ENCODE results near the gene NPTX2. TPM values are rescaled to one million over a fixed set of nuclear protein-coding genes. Genes with fewer than 3 reads are reported as not detected.
"Not testable (repeated sequence)": the region's sequence is repeated elsewhere in the genome, so short reads cannot be mapped to it uniquely, and the experiment has no call there.

The NPTX2 gene, protein sequence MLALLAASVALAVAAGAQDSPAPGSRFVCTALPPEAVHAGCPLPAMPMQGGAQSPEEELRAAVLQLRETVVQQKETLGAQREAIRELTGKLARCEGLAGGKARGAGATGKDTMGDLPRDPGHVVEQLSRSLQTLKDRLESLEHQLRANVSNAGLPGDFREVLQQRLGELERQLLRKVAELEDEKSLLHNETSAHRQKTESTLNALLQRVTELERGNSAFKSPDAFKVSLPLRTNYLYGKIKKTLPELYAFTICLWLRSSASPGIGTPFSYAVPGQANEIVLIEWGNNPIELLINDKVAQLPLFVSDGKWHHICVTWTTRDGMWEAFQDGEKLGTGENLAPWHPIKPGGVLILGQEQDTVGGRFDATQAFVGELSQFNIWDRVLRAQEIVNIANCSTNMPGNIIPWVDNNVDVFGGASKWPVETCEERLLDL
- not detected in 2 replicates for total RNA-seq (2014; rRNA removed; shearing (Covaris generic))
- not detected in 2 replicates for polyA plus RNA-seq (2015; cell fraction: cytosol; rRNA removed)
- polyA plus RNA-seq (2015; cell fraction: nucleus; rRNA removed) = not detected in 2 replicates

DNA sequence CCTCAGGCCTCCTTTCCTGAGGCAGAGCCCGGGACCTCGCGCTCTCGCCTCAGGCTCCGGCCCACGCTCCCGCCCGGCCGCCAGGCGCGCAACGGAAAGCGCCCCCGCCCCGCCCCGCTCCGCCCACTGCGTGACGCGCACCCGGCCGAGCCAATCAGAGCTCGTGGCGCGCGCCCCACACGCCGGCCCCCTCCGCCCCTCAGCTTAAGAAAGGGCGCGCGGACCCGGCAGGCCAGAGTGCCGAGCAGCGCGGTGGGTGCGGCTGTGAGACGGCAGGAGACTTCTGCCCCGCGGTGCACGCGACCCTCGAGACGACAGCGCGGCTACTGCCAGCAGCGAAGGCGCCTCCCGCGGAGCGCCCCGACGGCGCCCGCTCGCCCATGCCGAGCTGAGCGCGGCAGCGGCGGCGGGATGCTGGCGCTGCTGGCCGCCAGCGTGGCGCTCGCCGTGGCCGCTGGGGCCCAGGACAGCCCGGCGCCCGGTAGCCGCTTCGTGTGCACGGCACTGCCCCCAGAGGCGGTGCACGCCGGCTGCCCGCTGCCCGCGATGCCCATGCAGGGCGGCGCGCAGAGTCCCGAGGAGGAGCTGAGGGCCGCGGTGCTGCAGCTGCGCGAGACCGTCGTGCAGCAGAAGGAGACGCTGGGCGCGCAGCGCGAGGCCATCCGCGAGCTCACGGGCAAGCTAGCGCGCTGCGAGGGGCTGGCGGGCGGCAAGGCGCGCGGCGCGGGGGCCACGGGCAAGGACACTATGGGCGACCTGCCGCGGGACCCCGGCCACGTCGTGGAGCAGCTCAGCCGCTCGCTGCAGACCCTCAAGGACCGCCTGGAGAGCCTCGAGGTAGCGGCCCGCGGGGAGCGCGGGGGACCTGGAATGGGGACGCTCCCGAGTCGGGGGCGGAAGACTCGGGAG lies at the start of gene NPTX2:
NPTX2 (plus strand) TSS at position 235 of the 909 bp plus-strand sequence; CDS start at position 412, 177 bp downstream.
- no peak for DNase-seq (ENCODE audit: low read depth)

DNA sequence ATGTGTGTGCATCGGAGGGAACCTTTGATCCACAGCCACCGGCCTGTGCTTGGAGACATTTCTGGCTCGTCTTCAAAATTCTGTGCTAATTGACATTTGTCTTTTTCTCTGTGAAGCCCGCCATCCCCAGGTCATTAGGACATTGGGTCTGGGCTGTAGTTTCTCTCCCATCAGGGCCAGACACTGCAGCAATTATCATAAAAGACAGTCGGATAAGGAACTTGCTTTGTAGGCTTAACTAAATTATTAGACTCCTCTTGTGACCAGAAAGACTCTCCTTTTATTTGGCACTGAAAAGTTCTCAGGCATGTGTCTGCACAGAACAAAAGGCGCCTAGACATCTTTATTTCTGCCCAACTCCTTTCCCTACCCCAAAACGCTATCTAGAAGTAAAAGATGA lies 49.1 kb upstream of the NPTX2 start:
- no peak for DNase-seq (ENCODE audit: low read depth)

DNA sequence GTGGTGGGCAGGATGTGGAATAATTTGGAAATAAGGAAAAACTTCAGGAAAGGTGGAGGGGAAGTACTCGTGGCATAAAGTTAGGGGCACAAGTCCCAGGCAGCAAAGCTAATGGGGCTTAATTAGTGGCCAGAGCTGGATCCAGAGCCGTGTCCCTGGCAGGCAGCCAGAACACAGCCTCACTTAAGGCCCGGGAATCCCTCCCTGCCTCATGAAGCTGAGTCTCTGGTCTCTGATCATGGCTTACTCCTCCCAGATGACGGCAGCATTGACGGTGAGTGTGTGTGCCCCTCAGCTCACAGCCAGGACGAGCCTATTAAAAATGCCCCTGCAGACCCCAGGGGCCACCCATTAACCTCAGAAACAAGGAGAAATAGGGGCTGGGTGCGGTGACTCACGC lies 48.2 kb upstream of the NPTX2 start:
- no peak for DNase-seq (ENCODE audit: low read depth)

DNA sequence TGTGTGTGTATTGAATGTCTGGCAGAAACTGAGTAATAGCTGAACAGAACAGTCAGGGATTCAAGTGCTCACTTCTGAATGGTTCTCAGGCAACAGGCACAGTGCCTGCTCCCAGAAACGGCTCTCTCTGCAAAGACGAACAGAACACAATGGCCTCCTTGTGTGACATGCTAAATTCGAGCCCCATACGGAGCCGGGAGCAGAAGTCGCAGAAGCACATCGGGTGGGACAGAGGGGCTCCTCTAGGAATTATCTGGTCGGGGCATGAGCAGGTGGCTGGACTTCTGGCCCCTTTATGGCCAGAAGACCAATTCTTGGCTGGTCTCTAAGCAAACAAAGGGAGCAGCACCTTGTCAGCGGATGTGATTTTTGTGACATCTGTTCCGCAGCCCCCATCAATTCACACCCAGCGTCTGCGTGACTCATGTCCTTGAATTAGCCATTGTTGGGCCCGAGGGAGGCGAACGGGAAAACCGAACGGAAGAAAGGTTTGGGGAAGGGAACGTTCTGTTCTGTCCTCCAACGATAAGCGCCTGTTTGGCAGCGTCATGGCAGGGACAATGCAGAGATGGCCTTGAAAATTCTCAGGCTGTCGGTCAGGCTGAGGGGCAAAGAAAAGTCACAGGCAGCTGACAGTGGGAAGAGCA lies 47.3 kb upstream of the NPTX2 start:
- DNase-seq (ENCODE audit: low read depth) = peak; percentile 43

DNA sequence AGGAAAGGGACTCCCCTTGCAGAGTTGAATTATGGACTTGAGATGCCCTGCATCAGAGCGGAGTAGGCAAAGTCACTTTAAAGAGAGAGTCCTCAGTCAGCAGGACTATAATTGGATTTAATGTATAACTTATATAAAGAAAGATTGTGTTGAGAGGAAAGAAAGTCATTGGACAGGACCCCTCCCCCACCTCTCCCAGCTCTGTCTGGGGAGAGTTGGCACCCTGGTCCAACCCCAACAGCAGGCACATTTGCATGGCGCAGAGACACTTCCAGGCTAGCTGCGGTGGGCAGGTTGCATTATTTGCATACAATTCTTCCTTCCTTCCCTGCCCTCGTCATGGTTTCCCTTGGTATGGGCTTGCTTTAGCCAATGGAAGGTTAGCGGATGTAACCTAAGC lies 46.1 kb upstream of the NPTX2 start:
- DNase-seq (ENCODE audit: low read depth) = no peak

DNA sequence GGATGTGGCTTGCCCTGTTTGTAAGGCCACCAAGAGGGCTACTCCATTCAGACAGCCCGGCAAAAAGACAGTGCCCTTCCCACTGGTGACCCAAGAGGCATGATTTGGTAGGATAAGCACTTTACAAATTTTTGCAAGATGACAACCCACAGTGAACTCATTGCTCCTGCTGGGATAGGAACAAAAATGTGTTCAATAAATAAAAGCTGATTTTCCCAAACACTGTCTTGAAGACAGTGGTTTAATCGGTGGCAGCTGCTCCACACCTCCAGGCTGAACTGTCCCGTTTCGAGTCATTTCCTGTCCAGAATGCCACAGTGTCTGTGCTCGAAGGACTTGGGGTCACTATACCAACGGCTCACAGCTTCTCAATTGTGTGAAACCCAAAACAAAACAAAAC lies 45.1 kb upstream of the NPTX2 start:
- no peak for DNase-seq (ENCODE audit: low read depth)

DNA sequence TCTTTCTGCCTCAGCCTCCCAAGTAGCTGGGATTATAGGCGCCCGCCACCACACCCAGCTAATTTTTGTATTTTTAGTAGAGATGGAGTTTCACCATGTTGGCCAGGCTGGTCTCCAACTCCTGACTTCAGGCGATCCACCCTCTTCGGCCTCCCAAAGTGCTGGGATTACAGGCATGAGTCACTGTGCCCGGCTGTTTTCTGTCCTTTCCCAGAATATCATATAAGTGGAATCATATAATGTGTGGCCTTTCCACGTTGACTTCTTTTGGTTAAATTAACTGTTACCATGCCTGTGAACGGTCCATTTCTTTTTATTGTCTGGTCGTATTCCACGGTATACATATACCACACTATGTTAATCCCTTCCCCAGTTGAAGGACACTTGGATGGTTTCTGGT lies 44.4 kb upstream of the NPTX2 start:
- DNase-seq (ENCODE audit: low read depth) = not testable (repeated sequence)

DNA sequence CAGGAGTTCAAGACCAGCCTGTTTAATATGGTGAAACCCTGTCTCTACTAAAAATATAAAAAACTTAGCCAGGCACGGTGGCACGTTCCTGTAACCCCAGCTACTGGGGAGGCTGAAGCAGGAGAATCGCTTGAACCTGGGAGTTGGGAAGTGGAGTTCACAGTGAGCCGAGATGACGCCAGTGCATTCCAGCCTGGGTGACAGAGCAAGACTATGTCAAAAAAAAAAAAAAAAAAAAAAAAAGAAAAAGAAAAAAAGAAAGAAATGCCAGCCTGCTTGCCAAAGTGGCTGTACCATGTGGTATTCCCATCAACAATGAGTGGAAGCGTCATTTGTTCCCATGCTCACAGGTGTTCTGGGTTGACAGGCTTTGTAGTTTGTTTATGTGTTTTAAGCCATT lies 43.3 kb upstream of the NPTX2 start:
- DNase-seq (ENCODE audit: low read depth) = no peak

DNA sequence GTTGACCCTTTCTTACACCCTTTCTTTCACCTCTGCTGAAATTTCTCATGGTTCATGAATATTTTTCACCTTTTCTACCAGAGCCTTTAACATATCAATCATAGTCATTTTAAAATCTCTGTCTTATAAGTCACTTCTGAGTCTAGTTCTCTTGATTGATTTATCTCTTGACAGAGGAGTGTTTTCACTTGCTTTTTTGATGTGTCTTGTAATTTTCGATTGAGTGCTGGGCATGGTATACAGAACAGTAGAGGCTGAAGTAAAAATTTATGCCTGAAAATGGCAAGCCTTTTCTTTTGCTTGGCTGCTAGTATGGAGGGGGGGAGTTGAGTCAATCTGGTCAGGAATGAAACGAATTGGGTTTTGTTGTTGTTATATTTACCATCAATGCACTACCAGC lies 41.2 kb upstream of the NPTX2 start:
- DNase-seq (ENCODE audit: low read depth) = no peak

DNA sequence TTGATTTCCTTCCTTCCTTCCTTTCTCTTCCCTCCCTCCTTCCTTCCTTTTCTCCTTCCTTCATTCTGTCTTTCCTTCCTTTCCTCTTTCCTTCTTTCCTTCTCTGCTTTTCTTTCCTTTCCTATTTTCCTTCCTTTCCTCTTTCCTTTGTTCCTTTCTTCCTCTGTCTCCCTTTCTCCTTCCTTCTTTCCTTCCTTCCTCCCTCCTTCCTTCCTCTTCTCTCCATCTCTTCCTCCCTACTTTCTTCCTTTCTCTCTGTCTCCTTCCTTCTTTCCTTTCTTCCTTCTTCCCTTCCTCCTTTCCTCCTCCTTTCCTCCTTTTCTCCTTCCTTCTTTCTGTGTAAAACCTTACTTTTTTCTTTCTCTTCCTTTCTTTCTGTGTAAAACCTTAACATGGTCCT lies 32.3 kb upstream of the NPTX2 start:
- no peak for DNase-seq (ENCODE audit: low read depth)

DNA sequence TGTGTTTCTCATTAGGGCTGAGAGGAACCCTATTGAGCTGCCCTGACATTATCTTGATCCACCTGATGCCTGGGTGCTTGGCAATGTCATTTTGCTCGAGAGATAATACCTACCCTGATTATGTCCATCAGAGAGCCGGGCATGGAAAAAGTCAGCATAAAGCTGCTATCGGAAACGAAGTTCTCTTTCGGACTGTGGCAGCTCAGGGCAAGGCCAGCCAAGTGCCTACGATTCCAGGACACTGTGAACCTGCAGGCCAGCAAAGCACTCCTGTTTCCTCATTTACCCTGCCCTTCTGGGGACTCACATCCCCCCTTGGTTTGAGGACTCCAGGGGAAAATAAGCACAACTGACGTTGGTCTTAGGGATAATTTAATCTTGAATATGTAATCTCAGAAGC lies 25.2 kb upstream of the NPTX2 start:
- DNase-seq (ENCODE audit: low read depth) = no peak

DNA sequence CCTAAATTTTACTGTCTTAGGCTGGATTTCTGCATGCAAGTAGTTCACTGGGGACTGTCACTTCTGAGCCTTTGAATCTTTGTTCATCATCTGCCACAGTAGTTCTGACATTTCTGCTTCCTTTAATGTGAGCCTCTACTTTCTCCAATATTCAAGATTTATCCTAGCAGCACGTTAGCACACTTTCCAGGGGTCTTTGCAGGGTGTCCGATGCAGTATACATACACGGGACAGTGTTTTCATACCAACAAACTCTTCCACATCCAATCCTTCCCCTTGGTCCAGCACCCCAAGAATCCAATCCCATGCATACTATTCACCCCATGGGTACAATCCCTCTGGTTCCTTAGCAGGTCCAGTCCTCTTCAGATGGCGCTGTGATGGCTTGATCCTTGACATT lies 22.7 kb upstream of the NPTX2 start:
- DNase-seq (ENCODE audit: low read depth) = no peak

DNA sequence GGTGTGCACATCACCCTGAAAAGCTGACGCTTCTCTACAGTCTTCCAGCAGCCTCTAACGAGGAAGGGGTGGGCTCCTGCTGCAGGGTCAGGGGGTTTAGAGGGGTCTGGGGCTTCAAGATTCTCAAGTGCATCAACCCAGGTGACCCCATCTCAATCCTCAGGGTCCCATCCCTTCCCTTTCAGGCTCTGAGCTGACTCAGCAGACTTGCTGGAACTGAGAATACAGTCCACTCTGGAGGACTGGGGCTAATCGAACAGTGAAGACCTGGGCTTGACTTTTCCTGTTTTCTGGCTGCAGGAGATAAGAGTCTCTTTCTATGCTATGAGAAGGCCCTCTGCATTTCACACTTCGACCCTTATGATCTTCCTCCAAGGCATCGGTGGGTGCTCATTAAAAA lies 22.3 kb upstream of the NPTX2 start:
- DNase-seq (ENCODE audit: low read depth) = no peak

DNA sequence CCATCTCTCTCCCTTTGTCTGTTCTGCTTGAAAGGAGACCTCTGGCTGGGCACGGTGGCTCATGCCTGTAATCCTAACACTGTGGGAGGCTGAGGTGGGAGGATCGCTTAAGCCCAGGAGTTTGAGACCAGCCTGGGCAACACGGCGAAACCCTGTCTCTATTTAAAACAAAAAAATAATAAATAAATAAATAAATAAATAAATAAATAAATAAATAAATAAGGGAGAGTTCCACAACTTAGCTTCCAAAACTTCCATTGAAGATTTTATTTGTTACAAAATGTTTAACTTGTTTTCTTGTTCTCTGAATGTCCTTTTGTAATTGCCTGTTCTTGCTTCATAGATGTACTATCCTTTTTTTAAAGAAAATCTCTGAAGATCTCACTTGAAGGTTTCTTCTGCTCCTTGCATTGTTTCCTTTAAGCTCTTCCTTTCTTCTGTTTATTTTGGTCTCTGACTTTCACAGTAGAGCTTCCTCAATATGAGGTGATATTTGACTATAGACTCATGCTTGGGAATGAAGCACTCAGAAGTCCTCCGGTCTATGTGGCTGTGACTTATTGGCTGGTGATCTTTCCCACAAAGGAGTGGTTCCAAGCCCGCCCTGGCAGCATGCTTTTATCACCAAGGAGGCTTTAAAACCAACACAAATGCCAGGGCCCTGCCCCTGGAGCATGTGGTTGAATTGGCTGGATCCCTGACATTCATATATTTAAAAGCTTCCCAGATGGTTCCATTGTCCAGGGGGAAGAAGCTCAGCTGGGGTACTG lies 18.1 kb upstream of the NPTX2 start:
- DNase-seq (ENCODE audit: low read depth) = no peak

DNA sequence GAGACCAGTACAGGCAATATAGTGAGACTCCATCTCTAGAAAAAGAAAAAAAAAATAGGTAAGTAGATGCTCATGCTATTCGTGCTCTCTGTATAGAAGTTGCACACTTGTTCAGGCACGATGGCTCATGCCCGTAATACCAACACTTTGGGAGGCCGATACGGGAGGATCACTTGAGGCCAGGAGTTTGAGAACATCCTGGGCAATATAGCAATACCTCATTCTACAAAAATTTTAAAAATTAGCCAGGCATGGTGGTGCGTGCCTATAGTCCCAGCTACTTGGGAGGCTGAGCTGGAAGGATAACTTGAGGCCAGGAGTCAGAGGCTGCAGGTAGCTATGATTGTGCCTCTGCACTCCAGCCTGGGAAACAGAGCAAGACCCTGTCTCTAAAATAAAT lies 17.2 kb upstream of the NPTX2 start:
- no peak for DNase-seq (ENCODE audit: low read depth)

DNA sequence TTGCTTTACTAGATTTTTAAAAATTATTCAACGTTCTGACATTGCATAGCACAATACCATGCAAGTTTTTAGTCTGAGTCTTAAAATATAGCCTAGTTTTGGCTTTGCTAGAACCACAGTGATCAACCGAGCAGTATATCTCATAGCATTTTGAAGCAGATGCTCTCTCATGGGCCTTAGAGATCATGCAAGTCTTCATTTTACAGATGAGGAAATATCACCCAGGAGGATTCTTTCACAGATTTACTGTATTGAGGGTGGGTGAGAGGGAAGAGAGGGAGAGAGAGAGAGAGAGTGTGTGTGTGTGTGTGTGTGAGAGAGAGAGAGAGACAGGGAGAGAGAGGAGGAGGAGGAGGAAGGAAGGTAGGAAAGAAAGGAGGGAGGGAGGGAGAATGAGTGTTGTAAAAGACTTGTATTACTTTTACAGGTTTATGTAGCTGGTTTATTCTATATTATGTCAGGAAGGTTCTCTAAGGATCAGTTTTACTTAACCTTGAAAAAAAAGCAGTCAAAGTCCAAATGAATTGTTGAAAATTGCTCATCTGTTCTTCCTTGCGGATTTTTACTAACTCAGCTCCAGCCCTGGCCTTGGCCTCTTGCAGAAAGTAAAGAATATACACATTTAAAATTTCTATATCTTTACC lies 14.2 kb upstream of the NPTX2 start:
- no peak for DNase-seq (ENCODE audit: low read depth)

DNA sequence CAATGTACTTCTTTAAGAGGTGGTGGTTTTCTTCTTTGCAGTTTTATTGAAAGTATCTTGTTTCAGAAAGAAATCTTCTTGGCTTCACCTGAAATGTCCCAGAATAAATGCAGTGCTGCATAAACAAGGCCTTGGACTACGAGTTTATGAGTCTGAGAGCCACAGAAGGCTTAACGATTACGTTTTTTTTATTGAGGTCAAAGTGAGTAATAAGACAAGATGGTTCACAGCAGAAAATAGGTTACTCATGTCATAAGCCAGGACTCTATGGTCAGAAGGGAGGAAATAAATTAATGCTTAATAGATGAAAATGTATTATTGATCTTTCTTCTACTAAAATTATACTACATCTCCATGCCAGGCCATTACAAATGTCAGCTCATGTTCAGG lies 13.7 kb upstream of the NPTX2 start:
- no peak for DNase-seq (ENCODE audit: low read depth)

DNA sequence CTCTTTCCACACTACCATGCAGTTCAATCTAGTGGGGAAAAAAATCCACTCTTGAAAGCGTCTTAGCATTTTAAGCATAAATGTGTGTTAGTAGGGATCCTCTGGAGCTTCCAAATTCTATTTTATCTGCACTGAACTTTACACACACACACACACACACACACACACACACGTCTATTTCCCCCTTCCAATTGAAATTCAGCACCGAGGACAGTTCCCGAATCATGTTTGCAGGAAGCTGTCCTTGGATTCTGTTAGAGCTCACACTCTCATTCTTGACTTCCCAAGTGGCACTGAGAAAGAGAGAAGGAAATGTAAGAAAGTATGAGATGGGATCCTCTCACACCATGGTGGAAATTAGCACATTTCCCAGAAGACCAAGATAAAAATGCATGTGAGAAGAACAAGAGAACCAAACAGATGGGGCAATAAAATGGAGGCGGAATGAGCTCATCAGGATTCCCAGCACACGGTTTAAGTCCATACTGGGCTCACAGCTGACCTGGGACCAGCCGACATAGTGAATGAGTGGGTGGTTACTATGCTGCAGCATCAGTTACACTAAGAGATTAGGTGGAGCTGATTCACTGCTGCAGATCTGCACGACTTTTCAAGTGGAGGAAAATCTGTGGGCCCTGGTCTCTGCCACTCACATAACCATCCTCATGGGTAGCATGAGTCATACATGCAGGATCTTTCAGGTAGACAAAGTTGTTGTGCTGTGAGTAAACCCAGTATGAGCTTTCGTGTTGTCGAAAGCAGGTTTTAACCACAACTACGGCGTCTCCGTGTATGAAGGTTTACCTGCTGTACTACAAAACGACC lies 3.3 kb upstream of the NPTX2 start:
- no peak for DNase-seq (ENCODE audit: low read depth)

DNA sequence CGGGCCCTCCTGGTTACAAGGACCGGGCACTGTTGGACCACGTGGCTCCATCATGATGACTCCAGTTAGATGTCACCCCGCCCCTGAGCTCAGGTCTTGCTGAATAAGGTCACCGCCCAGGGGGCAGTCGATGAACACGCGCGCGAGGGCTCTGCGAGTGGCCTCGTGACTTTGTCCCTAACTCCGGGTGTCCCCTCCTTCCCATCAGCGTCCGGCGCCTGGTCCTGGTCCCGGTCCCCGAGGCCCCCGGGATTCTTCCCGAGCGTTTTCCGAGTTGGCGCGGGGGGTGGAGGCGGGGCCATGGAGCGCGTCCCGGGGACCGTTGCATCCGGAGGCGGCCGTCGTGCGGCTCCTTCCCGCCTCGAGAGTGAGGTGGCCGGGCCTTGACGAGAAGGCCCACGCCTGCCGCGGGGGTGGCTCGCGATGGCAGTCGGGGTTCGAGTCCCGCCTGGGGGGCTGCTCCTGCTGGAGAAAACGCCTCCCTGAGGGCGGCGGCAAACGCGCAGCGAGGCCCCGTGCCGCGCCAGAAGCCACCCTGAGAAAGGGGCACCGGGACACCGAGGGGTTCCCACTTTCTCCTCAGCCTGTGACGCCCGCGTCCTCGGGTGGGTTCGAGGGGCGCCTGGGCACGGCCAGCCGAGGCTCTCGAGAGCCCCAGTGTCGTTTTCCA lies 569 bp upstream of the NPTX2 start:
- DNase-seq (ENCODE audit: low read depth) = no peak

Data from HT1080 (cell line).